Tibial artery (tissue), 4 donors: ENCODE data around the gene UBLCP1.
"Not testable (repeated sequence)": the region's sequence is repeated elsewhere in the genome, so short reads cannot be mapped to it uniquely, and the experiment has no call there.

ENCODE experiments used
- DNase-seq, 2 donors: peaks; one replicate each; pipeline ENCODE4 v3.0.0-alpha.2; 2019
- H3K27ac ChIP-seq, 2 donors: fragments of 200-600 bp; sonication (generic) in 1 of 2; 1 replicate in 1 of 2; 2 replicates in 1 of 2; pipeline ENCODE4 v1.5.1; 2018 to 2019; ENCODE audit warnings: mild to moderate bottlenecking in 1 of 2
- H3K27me3 ChIP-seq, 2 donors: fragments of 200-600 bp; sonication (generic) in 1 of 2; one replicate each; pipeline versions ENCODE4 v1.5.1 to v1.6.0; 2016 to 2019
- H3K36me3 ChIP-seq, 3 donors: fragments of 200-600 bp; sonication (generic) in 2 of 3; one replicate each; pipeline ENCODE4 v1.5.1; 2016 to 2019; ENCODE audit warnings: mild to moderate bottlenecking in 2 of 3
- H3K4me1 ChIP-seq, 4 donors: fragments of 200-600 bp; sonication (generic) in 2 of 4; 1 replicate in 3 of 4; 2 replicates in 1 of 4; pipeline ENCODE4 v1.5.1; 2016 to 2019
- H3K4me3 ChIP-seq, 2 donors: fragments of 200-600 bp; sonication (generic) in 1 of 2; 1 replicate in 1 of 2; 2 replicates in 1 of 2; pipeline ENCODE4 v1.5.1; 2018 to 2019; ENCODE audit warnings: mild to moderate bottlenecking in 2 of 2
- H3K9me3 ChIP-seq, 3 donors: fragments of 200-600 bp; sonication (generic) in 1 of 3; one replicate each; pipeline ENCODE4 v1.5.1; 2016 to 2019
- intact Hi-C: fragments of 100-400 bp; cut with DNase I; formaldehyde crosslinking; loops from one replicate; pipeline ENCODE4 v1.15.0; 2023; ENCODE audit warnings: low total_unique reads
- TF ChIP-seq, protein P1 (sequence below), 2 experiments: fragments of 200-600 bp in 1 of 2; fragments of 450-650 bp in 1 of 2; IDR thresholded peaks; one replicate each; pipeline ENCODE4 v1.5.1; 2017 to 2019; ENCODE audit warnings: antibody characterized with exemption in 2 of 2, mild to moderate bottlenecking in 1 of 2, moderate library complexity in 1 of 2

Gene UBLCP1

DNA sequence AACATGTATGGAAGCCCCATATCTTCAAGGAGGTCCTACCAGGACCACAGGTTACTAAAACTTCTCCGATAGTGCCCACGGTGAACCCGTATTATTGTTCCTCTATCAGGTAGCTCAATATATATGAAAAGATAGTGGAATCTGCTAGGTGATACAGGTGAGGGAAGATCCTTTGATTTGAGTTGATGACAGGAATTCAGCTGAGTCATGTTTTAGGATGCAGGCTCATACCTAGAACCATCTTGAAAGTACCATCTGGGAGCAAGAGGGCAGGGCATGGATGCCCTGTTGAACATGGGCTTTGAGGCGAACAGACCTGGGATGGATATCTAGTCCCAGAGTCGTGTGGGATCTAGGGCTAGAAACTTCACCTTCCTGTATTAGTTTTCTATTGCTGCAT lies 31.8 kb downstream of the UBLCP1 start:
- Histone ChIP-seq H3K9me3 (peaks cover 0 to 16% (median 10%) of the 10 kb centered on the region in 3 donors), H3K36me3 (no peaks in the 10 kb centered on the region), H3K27me3 (no peaks in the 10 kb centered on the region), H3K4me1 (no peaks in the 10 kb centered on the region), H3K27ac (no peak overlapping the region), H3K4me3 (no peak overlapping the region)
- intact Hi-C loops: no loop called here
- TF ChIP-seq, protein P1, sequence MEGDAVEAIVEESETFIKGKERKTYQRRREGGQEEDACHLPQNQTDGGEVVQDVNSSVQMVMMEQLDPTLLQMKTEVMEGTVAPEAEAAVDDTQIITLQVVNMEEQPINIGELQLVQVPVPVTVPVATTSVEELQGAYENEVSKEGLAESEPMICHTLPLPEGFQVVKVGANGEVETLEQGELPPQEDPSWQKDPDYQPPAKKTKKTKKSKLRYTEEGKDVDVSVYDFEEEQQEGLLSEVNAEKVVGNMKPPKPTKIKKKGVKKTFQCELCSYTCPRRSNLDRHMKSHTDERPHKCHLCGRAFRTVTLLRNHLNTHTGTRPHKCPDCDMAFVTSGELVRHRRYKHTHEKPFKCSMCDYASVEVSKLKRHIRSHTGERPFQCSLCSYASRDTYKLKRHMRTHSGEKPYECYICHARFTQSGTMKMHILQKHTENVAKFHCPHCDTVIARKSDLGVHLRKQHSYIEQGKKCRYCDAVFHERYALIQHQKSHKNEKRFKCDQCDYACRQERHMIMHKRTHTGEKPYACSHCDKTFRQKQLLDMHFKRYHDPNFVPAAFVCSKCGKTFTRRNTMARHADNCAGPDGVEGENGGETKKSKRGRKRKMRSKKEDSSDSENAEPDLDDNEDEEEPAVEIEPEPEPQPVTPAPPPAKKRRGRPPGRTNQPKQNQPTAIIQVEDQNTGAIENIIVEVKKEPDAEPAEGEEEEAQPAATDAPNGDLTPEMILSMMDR (IDR thresholded peaks at IDR 0.05): no peak
- no peak for DNase-seq

DNA sequence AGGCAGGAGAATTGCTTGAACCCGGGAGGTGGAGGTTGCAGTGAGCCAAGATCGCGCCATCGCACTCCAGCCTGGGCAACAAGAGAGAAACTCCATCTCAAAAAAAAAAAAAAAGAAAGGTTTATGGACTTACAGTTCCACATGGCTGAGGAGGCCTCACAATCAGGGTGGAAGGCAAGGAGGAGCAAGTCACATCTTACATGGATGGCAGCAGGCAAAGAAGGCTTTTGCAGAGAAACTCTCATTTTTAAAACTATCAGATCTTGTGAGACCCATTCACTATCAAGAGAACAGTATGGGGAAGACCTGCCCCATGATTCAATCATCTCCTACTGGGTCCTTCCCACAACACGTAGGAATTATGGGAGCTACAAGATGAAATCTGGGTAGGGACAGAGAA lies 34.2 kb downstream of the UBLCP1 start:
- H3K27me3 ChIP-seq, H3K4me1 ChIP-seq, H3K36me3 ChIP-seq, H3K27ac ChIP-seq, H3K4me3 ChIP-seq, DNase-seq, intact Hi-C loops: not testable (repeated sequence)
- peaks cover 0 to 28% (median 22%) of the 10 kb centered on the region in 3 donors for H3K9me3 ChIP-seq

DNA sequence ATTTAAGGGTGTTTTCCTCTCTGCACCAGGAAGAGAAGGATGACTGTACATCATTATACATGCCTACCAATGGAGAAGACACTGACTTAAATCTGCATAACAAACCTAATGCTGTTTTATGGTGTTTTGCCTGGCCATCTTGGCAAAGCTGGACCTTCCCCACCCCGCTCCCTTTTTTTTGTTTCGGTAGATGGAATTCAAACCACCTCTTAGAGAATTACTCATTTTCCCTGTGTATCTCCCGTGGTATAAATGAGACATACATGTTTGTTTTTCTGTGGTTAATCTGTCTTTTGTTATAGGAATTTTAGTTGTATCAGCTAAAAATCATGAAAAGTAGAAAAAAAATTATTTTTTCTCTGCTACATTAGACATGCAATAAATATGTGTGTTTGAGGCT lies 38.4 kb downstream of the UBLCP1 start:
- TF ChIP-seq, protein P1 (IDR thresholded peaks at IDR 0.05): no peak
- Histone ChIP-seq H3K36me3 (no peaks in the 10 kb centered on the region), H3K4me3 (no peak overlapping the region), H3K27me3 (no peaks in the 10 kb centered on the region), H3K4me1 (no peaks in the 10 kb centered on the region), H3K27ac (no peak overlapping the region), H3K9me3 (peaks cover 0 to 28% (median 22%) of the 10 kb centered on the region in 3 donors)
- no peak for DNase-seq
- intact Hi-C loops: no loop called here

DNA sequence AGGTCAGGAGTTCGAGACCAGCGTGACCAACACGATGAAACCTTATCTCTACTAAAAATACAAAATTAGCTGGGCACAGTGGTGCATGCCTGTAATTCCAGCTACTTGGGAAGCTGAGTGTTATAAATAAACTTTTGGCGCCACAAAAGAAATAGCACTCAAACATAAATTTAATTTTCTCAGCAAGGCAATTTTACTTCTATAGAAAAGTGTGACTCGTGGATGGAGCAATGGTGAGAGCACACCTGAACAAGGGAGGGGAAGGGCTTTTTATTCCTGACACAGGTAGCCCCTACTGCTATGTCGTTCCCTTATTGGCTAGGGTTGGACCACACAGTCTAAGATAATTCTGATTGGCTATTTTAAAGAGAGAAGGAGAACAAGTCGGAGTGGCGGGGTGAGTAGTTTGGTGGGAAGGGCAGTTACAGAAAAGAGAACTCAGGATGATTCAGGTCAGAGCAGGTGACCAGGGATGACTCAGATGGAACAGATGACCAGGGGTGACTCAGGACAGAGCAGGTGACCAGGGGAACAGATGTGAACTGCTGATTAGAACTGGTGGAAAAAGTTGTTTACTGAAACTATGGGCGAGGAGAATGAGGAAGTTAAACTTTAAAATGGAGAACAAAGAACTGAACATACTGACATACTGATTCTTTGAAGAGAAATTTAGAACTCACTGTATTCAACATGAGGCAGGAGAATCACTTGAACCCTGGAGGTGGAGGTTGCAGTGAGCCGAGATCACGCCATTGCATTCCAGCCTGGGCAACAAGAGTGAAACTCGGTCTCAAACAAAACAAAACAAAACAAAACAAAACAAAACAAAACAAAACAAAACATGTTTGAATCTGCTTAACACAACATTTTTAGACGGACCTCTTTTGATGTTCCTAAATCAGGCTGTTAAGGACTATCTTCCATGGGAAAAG lies 39.1 kb downstream of the UBLCP1 start:
- DNase-seq: not testable (repeated sequence)
- H3K9me3 ChIP-seq: peaks cover 0 to 28% (median 22%) of the 10 kb centered on the region in 3 donors

DNA sequence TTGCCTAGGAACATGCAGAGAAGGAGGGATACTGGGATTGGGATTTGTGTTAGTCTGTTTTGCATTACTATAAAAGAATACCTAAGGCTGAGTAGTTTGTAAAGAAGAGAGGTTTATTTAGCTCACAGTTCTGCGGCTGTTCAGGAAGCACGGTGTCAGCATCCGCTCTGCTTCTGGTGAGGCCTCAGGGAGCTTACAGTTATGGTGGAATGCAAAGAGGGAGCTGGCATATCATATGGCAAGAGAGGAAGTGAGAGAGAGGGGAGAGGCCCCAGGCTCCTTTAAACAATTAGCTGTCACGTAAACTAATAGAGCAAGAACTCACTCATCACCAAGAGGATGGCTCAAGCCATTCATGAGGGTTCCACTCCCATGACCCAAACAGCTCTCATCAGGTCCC lies 40.2 kb downstream of the UBLCP1 start:
- H3K36me3 ChIP-seq: no peaks in the 10 kb centered on the region
- H3K27me3 ChIP-seq: no peaks in the 10 kb centered on the region
- no peak overlapping the region for H3K27ac ChIP-seq
- H3K9me3 ChIP-seq: peaks cover 0 to 22% (median 15%) of the 10 kb centered on the region in 3 donors
- intact Hi-C loops: no loop called here
- no peak overlapping the region for H3K4me3 ChIP-seq
- TF ChIP-seq, protein P1 (IDR thresholded peaks at IDR 0.05): no peak
- DNase-seq: no peak
- H3K4me1 ChIP-seq: no peaks in the 10 kb centered on the region

More for the DNA sequence above, 39.1 kb downstream of the UBLCP1 start:
- intact Hi-C loops, H3K36me3 ChIP-seq, H3K4me3 ChIP-seq, H3K4me1 ChIP-seq, H3K27ac ChIP-seq, H3K27me3 ChIP-seq: not testable (repeated sequence)

DNA sequence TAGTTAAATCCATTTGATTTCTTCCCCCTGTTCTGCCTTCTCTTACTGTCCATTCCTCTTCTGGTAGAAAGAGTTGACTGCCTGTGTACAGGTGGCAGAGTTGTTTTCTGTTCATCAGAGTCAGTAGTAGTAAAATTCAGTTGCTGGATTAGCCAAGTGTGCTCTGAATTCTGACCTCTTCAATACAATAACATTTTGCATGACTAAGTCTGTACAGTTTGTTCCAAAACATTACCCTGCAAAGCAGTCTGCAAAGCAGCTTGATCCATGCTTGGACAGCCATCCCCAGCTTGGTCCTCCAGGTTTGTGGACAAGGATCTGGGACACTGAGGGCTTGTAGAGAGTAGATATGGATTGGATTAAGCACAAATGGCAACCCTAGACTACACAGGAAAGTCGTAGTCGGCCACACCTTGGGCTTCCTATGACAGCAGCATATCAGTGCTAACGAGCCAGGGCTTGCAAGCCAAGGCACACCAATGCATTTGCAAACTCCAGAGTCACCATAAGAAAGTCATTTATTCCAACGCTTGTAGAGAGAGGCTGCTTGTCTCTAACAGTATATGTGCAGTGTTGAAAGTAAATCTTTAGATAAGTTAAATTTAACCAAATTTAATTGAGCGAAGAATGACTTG lies 42.0 kb downstream of the UBLCP1 start:
- Histone ChIP-seq H3K4me1 (peaks cover 0 to 4% (median 0%) of the 10 kb centered on the region in 4 donors), H3K9me3 (peaks cover 0 to 12% (median 11%) of the 10 kb centered on the region in 3 donors), H3K4me3 (no peak overlapping the region), H3K27ac (no peak overlapping the region), H3K36me3 (no peaks in the 10 kb centered on the region), H3K27me3 (no peaks in the 10 kb centered on the region)
- intact Hi-C loops: no loop called here
- no peak for DNase-seq
- TF ChIP-seq, protein P1 (IDR thresholded peaks at IDR 0.05): no peak
